NB4 (cell line): ENCODE results near the gene SKAP1.

Source experiments
- MAX ChIP-seq: IDR thresholded peaks from 2 replicates; pipeline ENCODE4 v1.6.1; 2011; ENCODE audit warnings: low read depth, low read length
- POLR2A ChIP-seq: IDR thresholded peaks from 2 replicates; pipeline ENCODE4 v1.6.1; 2011; ENCODE audit warnings: mild to moderate bottlenecking; ENCODE audit not compliant: insufficient read length; ENCODE audit errors: extremely low read depth
- TF ChIP-seq, protein P1 (sequence below): IDR thresholded peaks from one replicate; pipeline ENCODE4 v1.5.1; 2012; ENCODE audit warnings: low read depth, low read length

GRCh38 chr17:48244814-48245213 is 185.2 kb downstream of the SKAP1 start:
- TF ChIP-seq POLR2A, result no peak
- TF ChIP-seq, protein P1, sequence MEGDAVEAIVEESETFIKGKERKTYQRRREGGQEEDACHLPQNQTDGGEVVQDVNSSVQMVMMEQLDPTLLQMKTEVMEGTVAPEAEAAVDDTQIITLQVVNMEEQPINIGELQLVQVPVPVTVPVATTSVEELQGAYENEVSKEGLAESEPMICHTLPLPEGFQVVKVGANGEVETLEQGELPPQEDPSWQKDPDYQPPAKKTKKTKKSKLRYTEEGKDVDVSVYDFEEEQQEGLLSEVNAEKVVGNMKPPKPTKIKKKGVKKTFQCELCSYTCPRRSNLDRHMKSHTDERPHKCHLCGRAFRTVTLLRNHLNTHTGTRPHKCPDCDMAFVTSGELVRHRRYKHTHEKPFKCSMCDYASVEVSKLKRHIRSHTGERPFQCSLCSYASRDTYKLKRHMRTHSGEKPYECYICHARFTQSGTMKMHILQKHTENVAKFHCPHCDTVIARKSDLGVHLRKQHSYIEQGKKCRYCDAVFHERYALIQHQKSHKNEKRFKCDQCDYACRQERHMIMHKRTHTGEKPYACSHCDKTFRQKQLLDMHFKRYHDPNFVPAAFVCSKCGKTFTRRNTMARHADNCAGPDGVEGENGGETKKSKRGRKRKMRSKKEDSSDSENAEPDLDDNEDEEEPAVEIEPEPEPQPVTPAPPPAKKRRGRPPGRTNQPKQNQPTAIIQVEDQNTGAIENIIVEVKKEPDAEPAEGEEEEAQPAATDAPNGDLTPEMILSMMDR, result no peak
- TF ChIP-seq MAX, result no peak
